ACHN (cell line): Measurements from ENCODE around the gene LRFN4.

ENCODE experiments used
- DNase-seq: peaks from one replicate; pipeline ENCODE4 v3.0.0-alpha.2; 2015
- in situ Hi-C: cut with HindIII; loops from 2 replicates; pipeline ENCODE4 v1.10.0; 2017; ENCODE audit warnings: low sequenced_read_pairs, low pct_ligation_motif_present, low pct_unique_long_range_greater_than_20kb

The LRFN4 gene

GRCh38 chr11:66881927-66882452, 25.1 kb downstream of the LRFN4 start:
- no peak for DNase-seq
- in situ Hi-C loops = no loop called here

GRCh38 chr11:66882561-66883015, 25.7 kb downstream of the LRFN4 start:
- in situ Hi-C loops = no loop called here

GRCh38 chr11:66883016-66883965, 26.4 kb downstream of the LRFN4 start:
- peak; percentile 62 for DNase-seq
- in situ Hi-C loops = no loop called here

More at GRCh38 chr11:66882561-66883015, 25.7 kb downstream of the LRFN4 start:
- DNase-seq = no peak

- in situ Hi-C loops = no loop called here
- no peak for DNase-seq
Measured at GRCh38 chr11:66884443-66884842, 27.6 kb downstream of the LRFN4 start.

- no peak for DNase-seq
- in situ Hi-C loops = no loop called here
Measured at GRCh38 chr11:66885469-66885868, 28.6 kb downstream of the LRFN4 start.

GRCh38 chr11:66885950-66886440, 29.1 kb downstream of the LRFN4 start:
- in situ Hi-C loops = no loop called here

GRCh38 chr11:66886671-66887221, 29.9 kb downstream of the LRFN4 start:
- in situ Hi-C loops = no loop called here
- no peak for DNase-seq

More at GRCh38 chr11:66885950-66886440, 29.1 kb downstream of the LRFN4 start:
- DNase-seq = no peak

GRCh38 chr11:66887526-66887925, 30.7 kb downstream of the LRFN4 start:
- in situ Hi-C loops = no loop called here
- no peak for DNase-seq

GRCh38 chr11:66888282-66888681, 31.4 kb downstream of the LRFN4 start:
- in situ Hi-C loops = no loop called here
- DNase-seq = no peak

GRCh38 chr11:66889960-66890359, 33.1 kb downstream of the LRFN4 start:
- in situ Hi-C loops = no loop called here
- no peak for DNase-seq

- peak; percentile 82 for DNase-seq
- in situ Hi-C loops = no loop called here
Measured at GRCh38 chr11:66891851-66892660, 35.2 kb downstream of the LRFN4 start.

- in situ Hi-C loops = no loop called here
Measured at GRCh38 chr11:66892911-66893310, 36.0 kb downstream of the LRFN4 start.

GRCh38 chr11:66894141-66894540, 37.3 kb downstream of the LRFN4 start:
- in situ Hi-C loops = no loop called here
- no peak for DNase-seq

More at GRCh38 chr11:66892911-66893310, 36.0 kb downstream of the LRFN4 start:
- no peak for DNase-seq

- in situ Hi-C loops = no loop called here
- no peak for DNase-seq
Measured at GRCh38 chr11:66901964-66902390, 45.1 kb downstream of the LRFN4 start.

- in situ Hi-C loops = no loop called here
- no peak for DNase-seq
Measured at GRCh38 chr11:66902486-66903177, 45.8 kb downstream of the LRFN4 start.

- no peak for DNase-seq
- in situ Hi-C loops = no loop called here
Measured at GRCh38 chr11:66904055-66904454, 47.2 kb downstream of the LRFN4 start.

GRCh38 chr11:66904561-66904960, 47.7 kb downstream of the LRFN4 start:
- no peak for DNase-seq
- in situ Hi-C loops = no loop called here

- DNase-seq = no peak
- in situ Hi-C loops = no loop called here
Measured at GRCh38 chr11:66904981-66905521, 48.2 kb downstream of the LRFN4 start.
